Subcutaneous adipose tissue (tissue), 4 donors: Measurements from ENCODE around the gene HLCS. TPM values are rescaled to one million over a fixed set of nuclear protein-coding genes. Genes with fewer than 3 reads are reported as not detected.

Experiments used
- CTCF ChIP-seq: fragments of 450-650 bp; IDR thresholded peaks from one replicate; pipeline ENCODE4 v1.5.1; 2016; ENCODE audit warnings: low read depth, mild to moderate bottlenecking, control low read depth, antibody characterized with exemption, moderate library complexity
- total RNA-seq, 4 donors: library from RNA; depleted of rRNA; stranded (reverse); fragments of >200 nt; gene quantifications; one replicate each; pipeline ENCODE4 v1.1.0, GENCODE V29; 2016

The HLCS gene
- total RNA-seq, 4 donors from 2014 or later, result 14.6 to 30.3 (median 23.7) TPM

GRCh38 chr21:36785615-36786014 lies 180.9 kb downstream of the HLCS start:
- TF ChIP-seq CTCF, result no peak

GRCh38 chr21:36784947-36785346 lies 181.5 kb downstream of the HLCS start:
- no peak for TF ChIP-seq CTCF

GRCh38 chr21:36783612-36784374 lies 182.7 kb downstream of the HLCS start:
- TF ChIP-seq CTCF, result no peak

- TF ChIP-seq CTCF, result no peak
Observed at GRCh38 chr21:36780861-36781260, 185.6 kb downstream of the HLCS start.

- no peak for TF ChIP-seq CTCF
Observed at GRCh38 chr21:36776981-36777617, 189.4 kb downstream of the HLCS start.

- TF ChIP-seq CTCF, result no peak
Observed at GRCh38 chr21:36773995-36774394, 192.5 kb downstream of the HLCS start.

- TF ChIP-seq CTCF, result no peak
Observed at GRCh38 chr21:36773117-36773516, 193.4 kb downstream of the HLCS start.
